Lower leg skin (tissue), 3 donors: ENCODE data around the gene GMCL2.

Experiments used
- CTCF ChIP-seq, 3 donors: fragments of 450-650 bp; IDR thresholded peaks; one replicate each; pipeline ENCODE4 v1.5.1; 2016; ENCODE audit warnings: antibody characterized with exemption in 3 of 3, mild to moderate bottlenecking in 3 of 3, moderate library complexity in 2 of 3
- POLR2A ChIP-seq, 2 donors: fragments of 450-650 bp; IDR thresholded peaks; one replicate each; pipeline ENCODE4 v1.6.1; 2016 to 2017; ENCODE audit warnings: antibody characterized with exemption in 2 of 2, mild to moderate bottlenecking in 1 of 2, moderate library complexity in 1 of 2

- no peak for TF ChIP-seq CTCF (IDR thresholded peaks at IDR 0.05)
- no peak for TF ChIP-seq POLR2A (IDR thresholded peaks at IDR 0.05)
Observed at GRCh38 chr5:178231539-178232123, 44.5 kb upstream of the GMCL2 start.
